Fibroblast of lung (primary cell): Measurements from ENCODE around the gene PSD2.

Experiments
- EZH2 ChIP-seq: IDR thresholded peaks from 2 replicates; pipeline ENCODE4 v1.5.1; 2012; ENCODE audit warnings: low read length, control low read depth, mild to moderate bottlenecking; ENCODE audit errors: missing control alignments
- TF ChIP-seq, protein P1 (sequence below), 2 donors: IDR thresholded peaks in 1 of 2; conservative IDR thresholded peaks in 1 of 2; 1 replicate in 1 of 2; 2 replicates in 1 of 2; pipeline ENCODE4 v1.5.1; 2011 to 2012; ENCODE audit warnings: low read length in 2 of 2, control low read depth in 1 of 2, inconsistent platforms in 1 of 2, low read depth in 1 of 2, mild to moderate bottlenecking in 1 of 2

DNA sequence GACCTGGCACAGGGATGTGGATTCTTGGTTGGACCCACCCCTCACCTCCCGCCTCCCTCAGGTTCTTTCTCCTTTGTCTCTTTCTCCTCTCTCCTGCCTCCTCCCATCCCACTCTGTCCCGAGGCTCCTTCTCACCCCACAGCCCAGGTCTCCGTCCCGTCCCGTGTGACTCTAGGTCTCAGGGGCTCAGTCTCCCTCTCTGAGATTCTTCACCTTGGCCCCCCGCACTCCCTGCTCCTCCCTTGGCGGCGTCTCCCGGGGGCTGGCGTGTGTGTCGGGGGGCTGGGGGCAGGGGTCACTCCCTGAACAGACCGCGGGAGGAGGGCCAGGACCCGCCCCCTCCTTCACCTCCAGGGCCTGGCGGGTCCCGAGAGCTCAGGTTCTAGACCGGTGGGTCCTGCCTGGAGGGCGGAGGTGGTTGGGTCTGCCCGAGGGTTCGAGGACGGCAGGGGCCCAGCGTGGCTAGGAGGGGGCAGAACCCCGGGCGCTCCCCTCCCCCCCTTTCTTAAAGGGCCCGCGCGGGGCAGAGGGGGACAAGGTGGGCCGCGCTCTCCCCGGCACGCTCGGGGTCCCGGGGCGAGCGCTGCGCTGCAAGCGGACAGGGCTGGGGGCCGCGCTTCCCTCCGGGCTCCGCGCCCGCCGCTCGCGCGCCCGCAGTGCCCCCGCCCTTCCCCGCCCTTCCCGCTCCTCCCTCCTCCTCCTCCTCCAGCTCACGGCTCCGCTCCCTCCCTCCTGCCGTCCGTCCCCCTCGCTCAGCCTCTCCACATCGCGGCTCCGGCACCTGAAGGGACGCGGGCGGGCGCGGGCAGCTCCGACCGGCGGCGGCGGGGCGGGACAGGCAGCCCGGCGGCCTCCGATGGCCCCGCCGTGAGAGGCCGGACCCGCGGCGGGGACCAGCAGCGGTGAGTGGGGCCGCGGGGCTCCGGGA, at the start of gene PSD2:
- TF ChIP-seq, protein P1, sequence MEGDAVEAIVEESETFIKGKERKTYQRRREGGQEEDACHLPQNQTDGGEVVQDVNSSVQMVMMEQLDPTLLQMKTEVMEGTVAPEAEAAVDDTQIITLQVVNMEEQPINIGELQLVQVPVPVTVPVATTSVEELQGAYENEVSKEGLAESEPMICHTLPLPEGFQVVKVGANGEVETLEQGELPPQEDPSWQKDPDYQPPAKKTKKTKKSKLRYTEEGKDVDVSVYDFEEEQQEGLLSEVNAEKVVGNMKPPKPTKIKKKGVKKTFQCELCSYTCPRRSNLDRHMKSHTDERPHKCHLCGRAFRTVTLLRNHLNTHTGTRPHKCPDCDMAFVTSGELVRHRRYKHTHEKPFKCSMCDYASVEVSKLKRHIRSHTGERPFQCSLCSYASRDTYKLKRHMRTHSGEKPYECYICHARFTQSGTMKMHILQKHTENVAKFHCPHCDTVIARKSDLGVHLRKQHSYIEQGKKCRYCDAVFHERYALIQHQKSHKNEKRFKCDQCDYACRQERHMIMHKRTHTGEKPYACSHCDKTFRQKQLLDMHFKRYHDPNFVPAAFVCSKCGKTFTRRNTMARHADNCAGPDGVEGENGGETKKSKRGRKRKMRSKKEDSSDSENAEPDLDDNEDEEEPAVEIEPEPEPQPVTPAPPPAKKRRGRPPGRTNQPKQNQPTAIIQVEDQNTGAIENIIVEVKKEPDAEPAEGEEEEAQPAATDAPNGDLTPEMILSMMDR (conservative IDR thresholded peaks at IDR 0.05 in 1 of 2, IDR thresholded peaks at IDR 0.05 in 1 of 2; ENCODE audit: low read depth in 1 of 2, low read length in 2 of 2), result no peak
- TF ChIP-seq EZH2, result no peak
